ENCODE results near the gene TUG1.

The TUG1 gene

DNA sequence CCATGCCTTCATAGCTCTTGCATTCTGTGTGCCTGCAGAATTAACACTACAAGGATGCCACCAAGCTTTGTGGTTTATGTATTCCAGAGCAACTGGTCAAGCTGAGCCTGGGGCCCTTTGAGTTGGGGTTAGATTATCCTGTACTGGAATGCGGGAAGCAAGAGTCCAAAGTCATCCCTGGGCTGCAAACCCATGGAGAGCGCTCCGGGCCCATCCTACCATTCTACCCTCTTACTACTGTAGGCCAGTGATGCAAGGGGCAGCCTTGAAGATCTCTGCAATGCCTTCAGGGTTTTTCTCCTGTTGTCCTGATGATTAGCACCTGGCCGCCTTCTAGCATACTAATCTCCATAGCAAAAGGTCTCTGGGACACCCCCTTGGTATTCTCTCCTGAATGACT, 51.3 kb downstream of the TUG1 start:
- no peaks in the 10 kb centered on the region for H3K79me2 ChIP-seq (ENCODE audit: insufficient read depth, low read depth)
- no peak overlapping the region for H3K9ac ChIP-seq
- no peaks in the 10 kb centered on the region for H4K20me1 ChIP-seq (ENCODE audit: insufficient read depth)
- no peak overlapping the region for H3K4me2 ChIP-seq
- no peak overlapping the region for H2AFZ ChIP-seq (ENCODE audit: low read depth)
- H3K27me3 ChIP-seq (ENCODE audit: insufficient read depth, low read depth), result no peaks in the 10 kb centered on the region
- H3K36me3 ChIP-seq (ENCODE audit: insufficient read depth), result no peaks in the 10 kb centered on the region
- no peaks in the 10 kb centered on the region for H3K4me1 ChIP-seq (ENCODE audit: low read depth, poor library complexity, severe bottlenecking)
- TF ChIP-seq, protein P1, sequence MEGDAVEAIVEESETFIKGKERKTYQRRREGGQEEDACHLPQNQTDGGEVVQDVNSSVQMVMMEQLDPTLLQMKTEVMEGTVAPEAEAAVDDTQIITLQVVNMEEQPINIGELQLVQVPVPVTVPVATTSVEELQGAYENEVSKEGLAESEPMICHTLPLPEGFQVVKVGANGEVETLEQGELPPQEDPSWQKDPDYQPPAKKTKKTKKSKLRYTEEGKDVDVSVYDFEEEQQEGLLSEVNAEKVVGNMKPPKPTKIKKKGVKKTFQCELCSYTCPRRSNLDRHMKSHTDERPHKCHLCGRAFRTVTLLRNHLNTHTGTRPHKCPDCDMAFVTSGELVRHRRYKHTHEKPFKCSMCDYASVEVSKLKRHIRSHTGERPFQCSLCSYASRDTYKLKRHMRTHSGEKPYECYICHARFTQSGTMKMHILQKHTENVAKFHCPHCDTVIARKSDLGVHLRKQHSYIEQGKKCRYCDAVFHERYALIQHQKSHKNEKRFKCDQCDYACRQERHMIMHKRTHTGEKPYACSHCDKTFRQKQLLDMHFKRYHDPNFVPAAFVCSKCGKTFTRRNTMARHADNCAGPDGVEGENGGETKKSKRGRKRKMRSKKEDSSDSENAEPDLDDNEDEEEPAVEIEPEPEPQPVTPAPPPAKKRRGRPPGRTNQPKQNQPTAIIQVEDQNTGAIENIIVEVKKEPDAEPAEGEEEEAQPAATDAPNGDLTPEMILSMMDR (conservative IDR thresholded peaks at IDR 0.05; ENCODE audit: low read depth, low read length), result no peak
- H3K4me3 ChIP-seq (IDR thresholded peaks at IDR 0.05; ENCODE audit: insufficient read depth, low read depth, low read length), result no peak overlapping the region
- no peak overlapping the region for H3K27ac ChIP-seq

DNA sequence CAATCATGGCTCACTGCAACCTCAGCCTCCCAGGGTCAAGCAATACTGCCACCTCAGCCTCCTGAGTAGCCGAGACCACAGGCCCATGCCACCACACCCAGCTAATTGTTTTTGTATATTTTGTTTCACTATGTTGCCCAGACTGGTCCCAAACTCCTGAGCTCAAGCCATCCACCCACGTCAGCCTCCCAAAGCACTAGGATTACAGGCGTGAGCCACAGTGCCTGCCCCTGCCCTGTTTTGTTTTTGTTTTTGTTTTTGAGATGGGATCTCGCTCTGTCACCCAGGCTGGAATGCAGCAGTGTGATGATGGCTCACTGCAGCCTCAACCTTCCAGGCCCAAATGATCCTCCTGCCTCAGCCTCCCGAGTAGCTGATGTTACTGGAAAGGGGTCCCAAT, 53.5 kb downstream of the TUG1 start:
- no peak overlapping the region for H3K9ac ChIP-seq
- H3K4me1 ChIP-seq (ENCODE audit: low read depth, poor library complexity, severe bottlenecking), result no peaks in the 10 kb centered on the region
- no peak overlapping the region for H2AFZ ChIP-seq (ENCODE audit: low read depth)
- H3K4me2 ChIP-seq, result no peak overlapping the region
- no peaks in the 10 kb centered on the region for H4K20me1 ChIP-seq (ENCODE audit: insufficient read depth)
- H3K27me3 ChIP-seq (ENCODE audit: insufficient read depth, low read depth), result no peaks in the 10 kb centered on the region
- no peak overlapping the region for H3K27ac ChIP-seq
- H3K79me2 ChIP-seq (ENCODE audit: insufficient read depth, low read depth), result no peaks in the 10 kb centered on the region
- H3K36me3 ChIP-seq (ENCODE audit: insufficient read depth), result no peaks in the 10 kb centered on the region
- TF ChIP-seq, protein P1 (conservative IDR thresholded peaks at IDR 0.05; ENCODE audit: low read depth, low read length), result no peak
- no peak overlapping the region for H3K4me3 ChIP-seq (IDR thresholded peaks at IDR 0.05; ENCODE audit: insufficient read depth, low read depth, low read length)
